BJ (cell line): ENCODE results near the gene JAML. TPM values are rescaled to one million over a fixed set of nuclear protein-coding genes. Genes with fewer than 3 reads are reported as not detected.

Experiments used
- CTCF ChIA-PET: fragments of 350-600 bp; formaldehyde crosslinking; extraction: SDS; loops from one replicate; lab custom pipeline; 2021; ENCODE audit warnings: antibody characterized with exemption, inconsistent platforms; lab: Yijun Ruan, JAX
- POLR2A ChIA-PET: fragments of 300-600 bp; sonication (Branson Sonifier 250); formaldehyde crosslinking; extraction: SDS; loops from one replicate; lab custom pipeline; 2021; ENCODE audit warnings: antibody characterized with exemption; lab: Charles Lee
- DNase-seq: peaks from one replicate; pipeline ENCODE4 v3.0.0-alpha.2; 2011; ENCODE audit warnings: low read depth
- H3K27me3 ChIP-seq: 2 replicates; pipeline ENCODE4 v1.6.0; 2011; ENCODE audit warnings: low read length; ENCODE audit not compliant: control insufficient read depth, insufficient read depth
- H3K36me3 ChIP-seq: 2 replicates; pipeline ENCODE4 v1.5.1; 2011; ENCODE audit warnings: low read length; ENCODE audit not compliant: control insufficient read depth, insufficient read depth
- H3K4me3 ChIP-seq: 2 replicates; pipeline ENCODE4 v1.5.1; 2011; ENCODE audit warnings: low read depth, mild to moderate bottlenecking, control low read depth, low read length
- CTCF ChIP-seq: IDR thresholded peaks from 2 replicates; pipeline ENCODE4 v1.5.1; 2011; ENCODE audit warnings: low read depth, mild to moderate bottlenecking, control low read depth, inconsistent platforms, low read length, moderate library complexity; ENCODE audit not compliant: insufficient read depth
- polyA plus RNA-seq: library from polyadenylated mRNA; depleted of rRNA; stranded (reverse); fragments of >200 nt; gene quantifications from 2 replicates; pipeline ENCODE4 v1.2.3, GENCODE V29; 2011

The JAML gene
- polyA plus RNA-seq, 1 experiment: not detected

GRCh38 chr11:118209033-118209432 lies 15.8 kb downstream of the JAML start:
- POLR2A ChIA-PET: no interaction called here

GRCh38 chr11:118207079-118207478 lies 17.7 kb downstream of the JAML start:
- POLR2A ChIA-PET: no interaction called here
- Histone ChIP-seq H3K27me3 (peaks cover 10% of the 10 kb centered on the region), H3K4me3 (no peak overlapping the region), H3K36me3 (no peaks in the 10 kb centered on the region)
- no peak for DNase-seq
- no peak for TF ChIP-seq CTCF
- CTCF ChIA-PET: interaction anchor here (0.6 to 1.2 kb wide), 2 partner anchors 9 to 36 kb away, joined by 3 to 7 read pairs; no protein-coding TSS in a partner anchor

More at GRCh38 chr11:118209033-118209432, 15.8 kb downstream of the JAML start:
- peaks cover 6% of the 10 kb centered on the region for H3K27me3 ChIP-seq
- no peak overlapping the region for H3K4me3 ChIP-seq
- DNase-seq: no peak
- H3K36me3 ChIP-seq: no peaks in the 10 kb centered on the region
- TF ChIP-seq CTCF: no peak
- CTCF ChIA-PET: interaction anchor here (0.6 kb wide), 1 partner anchor 38 kb away, joined by 4 read pairs; no protein-coding TSS in a partner anchor

GRCh38 chr11:118206391-118207031 lies 18.3 kb downstream of the JAML start:
- Histone ChIP-seq H3K27me3 (peaks cover 11% of the 10 kb centered on the region), H3K36me3 (no peaks in the 10 kb centered on the region), H3K4me3 (no peak overlapping the region)
- no peak for DNase-seq
- ChIA-PET CTCF (no interaction called here), POLR2A (no interaction called here)
- TF ChIP-seq CTCF: no peak

- CTCF ChIA-PET: no interaction called here
- H3K36me3 ChIP-seq: no peaks in the 10 kb centered on the region
- no peak for TF ChIP-seq CTCF
- no peak for DNase-seq
- POLR2A ChIA-PET: no interaction called here
- H3K27me3 ChIP-seq: peaks cover 11% of the 10 kb centered on the region
- no peak overlapping the region for H3K4me3 ChIP-seq
Observed at GRCh38 chr11:118205606-118206378, 19.0 kb downstream of the JAML start.
